Measurements from ENCODE around the gene PRKAR1B.
"Not testable (repeated sequence)": the region's sequence is repeated elsewhere in the genome, so short reads cannot be mapped to it uniquely, and the experiment has no call there.

PRKAR1B gene

DNA sequence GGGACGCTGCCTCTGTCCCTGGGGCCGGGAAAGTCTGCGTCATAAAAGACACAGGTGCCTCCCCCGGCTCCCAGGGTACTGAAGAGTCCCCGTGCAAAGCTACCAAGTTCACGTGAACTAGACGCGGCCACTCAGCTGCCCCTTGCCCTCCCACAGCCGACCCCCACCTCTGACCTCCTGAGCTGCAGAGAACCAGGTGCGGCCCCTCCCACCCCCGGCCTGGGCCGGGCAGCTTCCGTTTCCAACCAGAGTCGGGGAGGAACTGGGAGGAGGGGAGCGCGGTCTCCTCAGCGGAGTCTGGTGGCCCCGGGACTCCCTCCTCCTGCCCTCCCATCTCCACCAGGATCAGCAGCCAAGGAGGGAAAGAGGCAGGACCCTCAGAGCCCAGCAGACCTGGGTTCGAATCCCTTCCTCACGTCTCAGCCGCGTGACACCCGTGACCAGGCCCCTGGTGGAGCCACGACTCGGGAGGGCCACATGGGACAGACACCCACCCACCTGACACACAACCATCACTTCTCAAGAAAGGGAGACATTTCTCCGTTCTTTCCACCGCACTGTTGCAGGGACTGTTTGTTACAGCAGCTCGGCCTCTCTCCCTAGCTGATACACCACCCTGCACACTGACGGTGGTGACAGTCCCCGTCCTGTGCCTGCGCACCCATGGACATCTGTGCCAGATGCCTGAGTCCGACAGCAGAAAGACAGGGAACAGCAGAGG lies 170.1 kb downstream of the PRKAR1B start:
- DNase-seq (ENCODE audit: low spot score), result no peak

DNA sequence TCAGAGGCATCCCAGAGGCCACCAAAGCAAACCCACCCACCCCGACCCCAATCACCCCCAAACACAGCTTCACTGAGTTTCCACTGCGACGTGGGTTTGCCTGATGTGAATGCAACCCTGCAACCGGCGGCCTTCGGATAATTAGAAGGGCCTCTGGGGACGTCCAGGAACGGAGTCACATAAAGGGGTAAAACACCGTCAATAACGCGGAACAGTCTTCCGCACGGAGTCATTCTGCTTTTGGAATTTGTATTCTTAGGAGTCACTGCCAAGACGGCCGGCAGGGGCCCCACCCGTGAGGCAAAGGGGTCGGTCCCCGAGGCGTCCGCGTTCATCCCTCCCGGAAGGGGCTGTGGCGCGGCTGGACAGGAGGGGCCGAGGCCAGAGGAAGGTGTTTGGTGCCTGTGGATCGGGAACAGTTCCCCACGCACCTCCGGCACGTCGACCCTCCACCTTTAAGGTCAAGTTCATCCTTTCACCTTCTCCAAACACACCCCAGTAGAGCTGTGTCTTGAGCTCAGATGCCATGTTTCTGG lies 170.7 kb downstream of the PRKAR1B start:
- no peak for DNase-seq (ENCODE audit: low spot score)

- DNase-seq (ENCODE audit: low spot score), result no peak
Measured at GRCh38 chr7:555551-556160, 171.4 kb downstream of the PRKAR1B start.

DNA sequence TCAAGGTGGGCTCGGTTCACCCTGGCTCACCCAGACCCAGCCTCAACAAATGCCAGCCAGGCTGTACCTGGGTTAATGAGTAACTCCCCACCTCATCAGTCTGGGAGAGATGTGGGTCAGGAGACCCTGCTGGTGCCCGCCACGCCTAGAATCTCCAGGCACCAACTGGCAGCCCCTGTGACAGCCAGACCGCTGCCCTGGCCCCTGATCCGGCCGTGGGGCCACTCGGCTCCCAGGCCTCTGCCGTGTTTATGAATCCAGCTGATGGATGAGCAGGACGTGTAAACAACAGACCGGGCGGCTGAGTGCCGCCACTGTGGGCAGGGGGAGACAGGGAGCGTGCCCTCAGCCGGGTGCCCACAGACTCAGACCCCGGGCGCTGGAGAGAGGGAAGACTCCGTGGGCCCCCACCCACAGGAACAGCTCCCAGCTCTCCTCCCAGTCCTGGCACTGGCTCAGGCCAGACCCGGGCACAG lies 173.4 kb downstream of the PRKAR1B start:
- DNase-seq (ENCODE audit: low spot score), result no peak

GRCh38 chr7:552868-553635 lies 174.0 kb downstream of the PRKAR1B start:
- no peak for DNase-seq (ENCODE audit: low spot score)

- DNase-seq (ENCODE audit: low spot score), result not testable (repeated sequence)
Measured at GRCh38 chr7:552151-552867, 174.8 kb downstream of the PRKAR1B start.

- DNase-seq (ENCODE audit: low spot score), result not testable (repeated sequence)
Measured at GRCh38 chr7:551615-551970, 175.5 kb downstream of the PRKAR1B start.

DNA sequence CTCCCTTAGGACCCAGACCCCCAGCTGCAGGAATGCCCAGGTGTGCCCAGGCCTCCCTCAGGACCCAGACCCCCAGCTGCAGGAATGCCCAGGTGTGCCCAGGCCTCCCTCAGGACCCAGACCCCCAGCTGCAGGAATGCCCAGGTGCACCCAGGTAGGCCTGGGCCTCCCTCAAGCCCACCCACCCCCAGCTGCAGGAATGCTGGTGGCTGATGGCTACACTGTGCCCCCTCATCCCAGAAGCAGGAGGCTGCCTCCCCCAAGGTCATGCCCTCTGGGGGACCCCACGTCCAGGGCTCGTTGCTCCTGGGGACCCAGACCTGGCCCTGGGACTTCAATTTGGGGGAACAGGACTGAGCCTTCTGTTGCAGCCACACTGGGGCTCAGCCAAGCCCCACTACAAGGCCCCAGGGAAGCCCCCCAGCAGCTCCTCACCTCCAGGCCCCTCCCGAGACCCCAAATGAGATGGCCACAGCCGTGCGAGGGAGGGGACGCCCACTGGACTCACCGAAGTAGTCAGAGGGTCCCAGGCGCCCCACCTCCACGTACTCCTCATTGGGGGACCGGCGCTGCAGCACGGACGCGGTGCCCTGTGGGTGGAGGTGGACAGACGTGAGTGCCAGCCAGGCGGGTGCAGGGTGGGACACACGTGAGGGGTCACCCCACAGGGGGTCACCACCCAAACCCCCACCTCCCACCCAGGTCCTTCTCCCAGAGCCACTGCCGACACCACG lies 176.0 kb downstream of the PRKAR1B start:
- no peak for DNase-seq (ENCODE audit: low spot score)

- DNase-seq (ENCODE audit: low spot score), result no peak
Measured at GRCh38 chr7:549891-550625, 177.0 kb downstream of the PRKAR1B start.

DNA sequence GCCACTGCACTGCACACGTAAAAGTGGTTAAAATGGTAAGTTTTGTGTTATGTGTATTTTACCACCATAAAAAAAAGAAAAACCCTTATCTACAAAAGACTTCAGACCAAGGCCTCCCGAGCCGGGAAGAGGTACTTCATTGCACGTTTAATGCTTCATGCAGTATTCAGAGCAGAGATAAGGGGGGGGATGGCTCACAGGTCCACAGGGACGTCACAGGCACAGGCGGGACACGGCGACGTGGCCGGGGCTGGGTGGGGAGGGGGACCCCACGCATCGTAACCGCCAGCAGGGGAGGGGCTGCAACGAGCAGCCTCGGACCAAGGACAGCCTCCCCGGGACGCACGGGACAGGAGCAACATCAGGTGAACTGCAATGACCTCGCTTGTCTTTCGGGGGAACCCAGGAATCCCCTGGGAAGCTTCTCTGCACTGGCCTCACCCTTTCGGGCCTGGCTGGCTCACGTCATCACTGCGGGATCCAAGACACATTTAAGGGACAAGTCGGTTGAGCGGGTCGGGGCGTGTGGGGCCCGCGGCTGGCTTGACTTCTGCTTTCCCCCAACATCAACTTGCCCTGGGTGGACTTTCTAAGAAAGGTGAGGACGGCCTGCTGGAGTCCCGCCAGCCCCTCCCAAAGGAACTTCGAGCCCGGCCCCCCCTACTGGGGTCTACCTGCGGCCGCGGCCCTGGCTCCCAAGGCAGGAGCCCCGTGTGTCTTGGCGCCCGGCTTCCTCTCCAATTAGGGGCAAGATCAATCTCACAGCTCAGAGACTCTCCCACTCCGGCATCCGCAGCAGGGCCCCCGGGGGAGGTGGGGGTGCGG lies 177.8 kb downstream of the PRKAR1B start:
- DNase-seq (ENCODE audit: low spot score), result no peak

DNA sequence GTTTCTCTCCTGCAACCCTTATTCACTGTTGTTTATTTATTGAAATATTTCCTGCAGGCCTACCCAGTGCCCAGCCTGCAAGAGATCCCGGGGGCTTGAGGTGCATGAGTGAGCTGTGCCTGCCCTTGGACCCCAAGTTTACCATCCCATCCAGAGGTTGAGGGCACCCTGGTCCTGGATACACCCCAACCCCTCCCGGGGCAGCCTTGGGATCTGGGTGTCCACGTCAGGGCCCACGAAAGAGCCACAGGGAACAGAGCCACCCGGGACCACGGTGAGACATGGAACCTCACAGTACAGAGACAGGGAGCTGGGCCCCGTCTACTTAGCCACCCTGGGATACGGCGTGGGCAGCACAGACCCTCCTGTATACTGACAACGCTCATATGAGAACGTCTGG lies 178.7 kb downstream of the PRKAR1B start:
- DNase-seq (ENCODE audit: low spot score), result no peak

DNA sequence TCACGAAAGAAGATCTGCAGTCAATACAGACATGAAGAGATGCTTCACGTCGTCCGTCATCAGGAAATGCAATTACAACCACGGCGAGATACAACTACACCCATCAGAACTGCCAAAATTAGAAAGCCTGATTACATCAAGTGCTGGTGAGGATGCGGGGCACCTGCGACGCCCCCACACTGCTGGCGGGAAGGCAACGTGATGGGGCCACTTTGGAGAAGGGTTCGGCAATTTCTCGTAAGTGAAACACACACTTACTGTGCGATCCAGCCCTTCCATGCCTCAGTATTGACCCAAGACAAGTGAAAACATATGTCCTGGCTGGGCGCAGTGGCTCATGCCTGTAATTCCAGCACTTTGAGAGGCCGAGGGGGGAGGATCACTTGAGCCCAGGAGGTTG lies 181.6 kb downstream of the PRKAR1B start:
- DNase-seq (ENCODE audit: low spot score), result no peak

GRCh38 chr7:544338-545221 lies 182.5 kb downstream of the PRKAR1B start:
- no peak for DNase-seq (ENCODE audit: low spot score)

- DNase-seq (ENCODE audit: low spot score), result no peak
Measured at GRCh38 chr7:543501-544337, 183.4 kb downstream of the PRKAR1B start.

DNA sequence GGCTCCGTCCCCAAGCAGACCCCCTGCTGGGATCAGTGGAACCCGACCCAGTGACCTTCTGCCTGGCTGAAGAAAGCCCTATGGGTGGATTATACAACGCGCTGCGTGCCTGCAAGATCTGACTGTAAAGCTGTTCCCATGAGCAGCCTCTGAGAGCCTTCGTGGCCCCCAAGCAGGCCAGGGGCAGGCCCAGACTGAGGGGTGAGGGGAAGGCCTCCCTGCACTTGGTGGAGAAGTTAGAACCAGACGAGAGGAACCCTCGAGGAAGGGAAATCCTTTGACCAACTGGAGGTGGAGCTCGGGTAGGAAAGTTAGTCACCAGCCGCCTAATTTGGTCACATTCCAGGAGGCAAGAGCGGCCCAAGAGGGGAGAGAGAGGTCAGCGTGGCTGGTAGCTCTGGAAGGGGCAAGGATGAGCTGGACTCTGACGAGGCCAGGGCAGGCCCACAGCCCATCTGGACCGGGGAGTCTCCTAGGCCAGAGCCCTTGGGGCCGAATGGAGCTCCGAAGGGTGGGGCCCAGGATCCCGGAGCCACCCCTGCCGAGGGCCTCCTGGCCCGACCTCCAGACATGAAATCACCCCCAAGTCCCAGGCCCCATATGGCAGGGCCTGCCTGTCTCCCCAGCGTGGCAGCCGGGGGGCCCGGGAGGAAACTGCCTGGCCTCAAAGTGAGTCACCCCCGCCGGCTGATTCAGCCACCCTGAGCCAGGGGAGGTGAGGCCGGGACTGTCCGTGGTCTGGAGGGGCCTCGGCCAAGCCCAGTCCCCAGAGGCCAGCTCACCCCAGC lies 184.2 kb downstream of the PRKAR1B start:
- DNase-seq (ENCODE audit: low spot score), result peak; percentile 94

GRCh38 chr7:542131-542712 lies 184.9 kb downstream of the PRKAR1B start:
- DNase-seq (ENCODE audit: low spot score), result no peak

DNA sequence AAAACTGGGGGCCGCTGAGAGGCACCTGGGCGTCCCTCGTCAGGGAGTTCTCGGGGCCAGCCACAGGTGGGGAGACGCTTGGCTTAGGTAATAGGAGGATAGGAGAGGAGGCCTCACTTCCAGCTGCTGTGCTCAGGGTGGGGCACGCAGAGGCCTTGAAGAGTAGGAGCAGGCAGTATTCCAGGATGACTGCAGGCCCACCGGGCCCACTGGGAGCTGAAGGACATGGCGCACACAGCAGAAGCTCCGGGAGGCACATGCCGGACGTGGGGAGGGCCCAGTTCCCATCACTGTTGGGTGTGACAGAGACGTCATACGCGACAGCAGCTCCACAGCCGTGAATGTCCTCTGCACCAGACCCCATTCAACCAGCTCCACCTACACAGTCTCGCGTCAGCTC lies 185.4 kb downstream of the PRKAR1B start:
- DNase-seq (ENCODE audit: low spot score), result no peak
